H9 (cell line): ENCODE data around the gene SPINT3. TPM values are rescaled to one million over a fixed set of nuclear protein-coding genes. Genes with fewer than 3 reads are reported as not detected.

Source experiments
- DNase-seq: peaks from one replicate; pipeline ENCODE4 v3.0.0-alpha.2; 2017
- H2AFZ ChIP-seq: one replicate; pipeline ENCODE4 v1.6.1; 2013; ENCODE audit warnings: mild to moderate bottlenecking, low read length, control low read depth, moderate library complexity
- H2AK5ac ChIP-seq: 2 replicates; pipeline ENCODE4 v1.6.1; 2013; ENCODE audit warnings: low read length, control low read depth, mixed read lengths; ENCODE audit not compliant: insufficient read length
- H2BK120ac ChIP-seq: one replicate; pipeline ENCODE4 v1.6.1; 2013; ENCODE audit warnings: low read depth, mild to moderate bottlenecking, low read length, control low read depth, inconsistent platforms; ENCODE audit not compliant: poor library complexity, severe bottlenecking
- H2BK12ac ChIP-seq: 2 replicates; pipeline ENCODE4 v1.6.1; 2013; ENCODE audit warnings: low read length, control low read depth, mixed read lengths, low read depth; ENCODE audit not compliant: insufficient read length
- H2BK15ac ChIP-seq: 2 replicates; pipeline ENCODE4 v1.6.1; 2013; ENCODE audit warnings: low read depth, low read length, control low read depth
- H2BK20ac ChIP-seq: one replicate; pipeline ENCODE4 v1.6.1; 2013; ENCODE audit warnings: low read depth, mild to moderate bottlenecking, low read length, control low read depth, inconsistent platforms; ENCODE audit not compliant: poor library complexity, severe bottlenecking
- H2BK5ac ChIP-seq: 2 replicates; pipeline ENCODE4 v1.6.1; 2013; ENCODE audit warnings: low read length, control low read depth, mixed read lengths; ENCODE audit not compliant: insufficient read length
- H3K14ac ChIP-seq: 2 replicates; pipeline ENCODE4 v1.6.1; 2013; ENCODE audit warnings: low read length, control low read depth; ENCODE audit not compliant: insufficient read depth
- H3K18ac ChIP-seq: 2 replicates; pipeline ENCODE4 v1.6.1; 2013; ENCODE audit warnings: low read depth, mild to moderate bottlenecking, mixed read lengths, low read length, control low read depth; ENCODE audit not compliant: insufficient read length
- H3K23ac ChIP-seq: 2 replicates; pipeline ENCODE4 v1.6.1; 2013; ENCODE audit warnings: low read length, control low read depth, mixed read lengths, low read depth; ENCODE audit not compliant: insufficient read length
- H3K23me2 ChIP-seq: 2 replicates; pipeline ENCODE4 v1.6.1; 2013; ENCODE audit warnings: low read depth, mild to moderate bottlenecking, mixed read lengths, low read length, control low read depth; ENCODE audit not compliant: insufficient read length, poor library complexity, severe bottlenecking
- H3K27ac ChIP-seq: 2 replicates; pipeline ENCODE4 v1.5.1; 2013; ENCODE audit warnings: low read length, control low read depth, mixed read lengths, low read depth; ENCODE audit not compliant: insufficient read length
- H3K27me3 ChIP-seq: 2 replicates; pipeline ENCODE4 v1.6.1; 2013; ENCODE audit warnings: low read length, control low read depth, inconsistent platforms; ENCODE audit not compliant: insufficient read depth
- H3K4ac ChIP-seq: 2 replicates; pipeline ENCODE4 v1.6.1; 2013; ENCODE audit warnings: low read depth, mild to moderate bottlenecking, control low read depth, inconsistent platforms, low read length, moderate library complexity
- H3K4me1 ChIP-seq: 2 replicates; pipeline ENCODE4 v1.6.1; 2013; ENCODE audit warnings: low read length, control low read depth, inconsistent platforms; ENCODE audit not compliant: insufficient read depth
- H3K4me2 ChIP-seq: 2 replicates; pipeline ENCODE4 v1.6.1; 2013; ENCODE audit warnings: low read length, control low read depth, mixed read lengths; ENCODE audit not compliant: insufficient read length, insufficient read depth
- H3K56ac ChIP-seq: 2 replicates; pipeline ENCODE4 v1.6.1; 2013; ENCODE audit warnings: low read depth, mild to moderate bottlenecking, mixed read lengths, low read length, control low read depth; ENCODE audit not compliant: insufficient read length
- H3K79me1 ChIP-seq: 2 replicates; pipeline ENCODE4 v1.6.1; 2013; ENCODE audit warnings: low read depth, mild to moderate bottlenecking, moderate library complexity, low read length, control low read depth, inconsistent platforms; ENCODE audit not compliant: insufficient read depth, poor library complexity, severe bottlenecking
- H3K79me2 ChIP-seq: 2 replicates; pipeline ENCODE4 v1.6.1; 2013; ENCODE audit warnings: low read length, control low read depth, inconsistent platforms; ENCODE audit not compliant: insufficient read depth
- H3K9ac ChIP-seq: 2 replicates; pipeline ENCODE4 v1.6.1; 2013; ENCODE audit warnings: low read length, control low read depth, mixed read lengths; ENCODE audit not compliant: insufficient read length; ENCODE audit errors: extremely low read depth
- H3K9me3 ChIP-seq: one replicate; pipeline ENCODE4 v1.6.1; 2013; ENCODE audit warnings: low read depth, low read length, inconsistent platforms; ENCODE audit not compliant: control insufficient read depth
- H3T11ph ChIP-seq: one replicate; pipeline ENCODE4 v1.6.1; 2013; ENCODE audit warnings: mild to moderate bottlenecking, low read length, control low read depth, inconsistent platforms
- H4K20me1 ChIP-seq: one replicate; pipeline ENCODE4 v1.6.1; 2013; ENCODE audit not compliant: control insufficient read depth, insufficient read length, insufficient read depth
- H4K5ac ChIP-seq: 2 replicates; pipeline ENCODE4 v1.6.1; 2013; ENCODE audit warnings: low read depth, mild to moderate bottlenecking, mixed read lengths, low read length, control low read depth; ENCODE audit not compliant: insufficient read length
- H4K8ac ChIP-seq: replicated peaks from 2 replicates; pipeline ENCODE4 v1.6.1; 2013; ENCODE audit warnings: low read length, control low read depth, mixed read lengths, low read depth; ENCODE audit not compliant: insufficient read length
- H4K91ac ChIP-seq: 2 replicates; pipeline ENCODE4 v1.6.1; 2013; ENCODE audit warnings: low read depth, mild to moderate bottlenecking, moderate library complexity, mixed read lengths, low read length, control low read depth; ENCODE audit not compliant: insufficient read length
- H3K27ac Mint-ChIP-seq, 3 experiments: 2 replicates in 2 of 3; 3 replicates in 1 of 3; pipeline ENCODE4 v1.8.0; 2020 to 2021; ENCODE audit warnings: mixed read lengths in 3 of 3, mild to moderate bottlenecking in 1 of 3, moderate library complexity in 1 of 3
- H3K27me3 Mint-ChIP-seq: 2 replicates; pipeline ENCODE4 v1.8.0; 2021; ENCODE audit warnings: low read depth, mild to moderate bottlenecking, moderate library complexity, mixed read lengths
- H3K36me3 Mint-ChIP-seq, 3 experiments: 2 replicates in 2 of 3; 3 replicates in 1 of 3; pipeline ENCODE4 v1.8.0; 2020 to 2021; ENCODE audit warnings: low read depth in 3 of 3, mixed read lengths in 3 of 3; ENCODE audit not compliant: insufficient read depth in 1 of 3
- H3K4me1 Mint-ChIP-seq, 2 experiments: 2 replicates each; pipeline ENCODE4 v1.8.0; 2020; ENCODE audit warnings: mixed read lengths in 2 of 2
- H3K4me3 Mint-ChIP-seq, 2 experiments: 2 replicates in 1 of 2; 3 replicates in 1 of 2; pipeline ENCODE4 v1.8.0; 2020 to 2021; ENCODE audit warnings: mild to moderate bottlenecking in 2 of 2, mixed read lengths in 2 of 2, moderate library complexity in 1 of 2
- H3K9me3 Mint-ChIP-seq, 2 experiments: 2 replicates in 1 of 2; 3 replicates in 1 of 2; pipeline ENCODE4 v1.8.0; 2020; ENCODE audit warnings: mild to moderate bottlenecking in 2 of 2, mixed read lengths in 2 of 2, moderate library complexity in 1 of 2
- CTCF ChIP-seq: fragments of 200-600 bp; sonication (generic); conservative IDR thresholded peaks from 3 replicates; pipeline ENCODE4 v1.8.0; 2021; ENCODE audit warnings: antibody characterized with exemption, mild to moderate bottlenecking
- WGBS: extraction: QIAGEN DNeasy Blood & Tissue Kit; methylation state at CpG from one replicate; pipeline ENCODE4 v1.1.7; 2013; ENCODE audit warnings: missing lambda C conversion rate, low lambda C conversion rate, mixed read lengths; ENCODE audit not compliant: insufficient read length; ENCODE audit errors: extremely low coverage; 5-methylcytosine and 5-hydroxymethylcytosine counted together
- total RNA-seq: library from RNA; stranded (reverse); gene quantifications from 2 replicates; pipeline ENCODE4 v1.2.1, GENCODE V29; 2021

The SPINT3 gene
- total RNA-seq, 1 experiment from 2014 or later, result not detected

GRCh38 chr20:45470262-45470931, 45.0 kb downstream of the SPINT3 start:
- peaks cover 26 to 33% of the 10 kb centered on the region in 2 experiments for H3K4me1 Mint-ChIP-seq
- Histone ChIP-seq H3K14ac (peak overlapping the region; percentile 42; the same call in 1 of the 2 replicates), H2AK5ac (no peak overlapping the region), H3K27me3 (no peaks in the 10 kb centered on the region), H2BK12ac (no peak overlapping the region), H3K9me3 (no peaks in the 10 kb centered on the region), H3K79me1 (no peaks in the 10 kb centered on the region), H3K23ac (no peak overlapping the region), H4K20me1 (no peaks in the 10 kb centered on the region), H2AFZ (no peak overlapping the region), H3K4ac (no peak overlapping the region; the same call in 1 of the 2 replicates), H3K9ac (peak overlapping the region; percentile 32), H3K79me2 (no peaks in the 10 kb centered on the region), H2BK5ac (no peak overlapping the region), H4K91ac (no peak overlapping the region), H3T11ph (no peak overlapping the region), H3K23me2 (peaks cover 22% of the 10 kb centered on the region), H3K18ac (no peak overlapping the region), H4K8ac (no peak overlapping the region), H4K5ac (no peak overlapping the region), H2BK120ac (peak overlapping the region; percentile 27), H3K56ac (no peak overlapping the region), H2BK15ac (no peak overlapping the region), H3K4me1 (no peaks in the 10 kb centered on the region), H3K4me2 (peak overlapping the region; percentile 58), H2BK20ac (no peak overlapping the region), H3K27ac (no peak overlapping the region)
- H3K36me3 Mint-ChIP-seq, result peaks cover 5 to 17% (median 6%) of the 10 kb centered on the region in 3 experiments
- H3K27ac Mint-ChIP-seq, result peak overlapping the region in 1 of 3 experiments; percentile 29; a peak in 1 of 7 replicates
- peaks cover 23% of the 10 kb centered on the region for H3K27me3 Mint-ChIP-seq
- H3K9me3 Mint-ChIP-seq, result peaks cover 0 to 2% of the 10 kb centered on the region in 2 experiments; a peak in 1 of 5 replicates
- no peak for TF ChIP-seq CTCF
- peak overlapping the region; percentile 77 to 82 for H3K4me3 Mint-ChIP-seq
- no CpG with 5 or more reads among the region's 50 CpGs for WGBS
- DNase-seq, result peak; percentile 70
